H1 (cell line): Measurements from ENCODE around the gene SH3RF3. TPM values are rescaled to one million over a fixed set of nuclear protein-coding genes. Genes with fewer than 3 reads are reported as not detected.

Source experiments
- ASH2L ChIP-seq: fragments of 200-600, 300-600 bp; sonication (generic); IDR thresholded peaks from one replicate; pipeline ENCODE4 v1.7.1; 2017; ENCODE audit warnings: low read length
- NRF1 ChIP-seq: IDR thresholded peaks from 2 replicates; pipeline ENCODE4 v1.6.1; 2011; ENCODE audit warnings: mild to moderate bottlenecking, low read depth, low read length, improper control_type of control experiment
- POU5F1 ChIP-seq: IDR thresholded peaks from 2 replicates; pipeline ENCODE4 v1.6.1; 2011; ENCODE audit warnings: low read depth, mild to moderate bottlenecking, low read length, moderate library complexity
- RBBP5 ChIP-seq: IDR thresholded peaks from 2 replicates; pipeline ENCODE4 v1.7.1; 2012; ENCODE audit warnings: low read depth, mild to moderate bottlenecking, inconsistent platforms, low read length, moderate library complexity, borderline replicate concordance
- RXRA ChIP-seq: IDR thresholded peaks from 2 replicates; pipeline ENCODE4 v1.6.1; 2011; ENCODE audit warnings: low read depth, mild to moderate bottlenecking, low read length, moderate library complexity; ENCODE audit not compliant: insufficient read depth
- TEAD4 ChIP-seq: IDR thresholded peaks from 2 replicates; pipeline ENCODE4 v1.6.1; 2012; ENCODE audit warnings: low read depth, low read length, inconsistent platforms, mixed read lengths
- USF2 ChIP-seq: IDR thresholded peaks from 2 replicates; pipeline ENCODE4 v1.6.1; 2011; ENCODE audit warnings: low read length, improper control_type of control experiment
- polyA plus RNA-seq, 7 experiments: library from polyadenylated mRNA; depleted of rRNA in 3 of 7; stranded (reverse) in 5 of 7; unstranded in 2 of 7; fragments of >200 nt in 5 of 7; fragments of 200-250 nt in 2 of 7; gene quantifications; 1 replicate in 5 of 7; 2 replicates in 1 of 7; 4 replicates in 1 of 7; pipeline versions ENCODE4 v1.2.1 to v1.2.3, GENCODE V29; 2011 to 2013; ENCODE audit warnings: missing spikeins in 2 of 7, mixed read lengths in 2 of 7
- total RNA-seq: library from RNA; stranded (reverse); fragmentation: NEBNext Ultra II Directional; extraction: Animal tissue kit (Norgen Biotek cat#: 25700); gene quantifications from 2 replicates; pipeline ENCODE4 v1.2.1, GENCODE V29; 2021
- TF ChIP-seq, protein P1 (sequence below): fragments of 300-600 bp; sonication (generic); IDR thresholded peaks from 2 replicates; pipeline ENCODE4 v1.7.1; 2012; ENCODE audit warnings: low read length, moderate library complexity, mild to moderate bottlenecking, inconsistent platforms; ENCODE audit not compliant: insufficient replicate concordance
- TF ChIP-seq, protein P2 (sequence below): IDR thresholded peaks from 2 replicates; pipeline ENCODE4 v1.6.1; 2012; ENCODE audit warnings: inconsistent platforms

SH3RF3 gene
- total and polyA plus RNA-seq, 2 of the 8 experiments (the other 6 are each of a cell fraction or from before 2014, with no cell fraction given): 0.11 to 0.65 TPM

GRCh38 chr2:109370399-109371035 lies 241.5 kb downstream of the SH3RF3 start (continued):
- TF ChIP-seq, protein P1, sequence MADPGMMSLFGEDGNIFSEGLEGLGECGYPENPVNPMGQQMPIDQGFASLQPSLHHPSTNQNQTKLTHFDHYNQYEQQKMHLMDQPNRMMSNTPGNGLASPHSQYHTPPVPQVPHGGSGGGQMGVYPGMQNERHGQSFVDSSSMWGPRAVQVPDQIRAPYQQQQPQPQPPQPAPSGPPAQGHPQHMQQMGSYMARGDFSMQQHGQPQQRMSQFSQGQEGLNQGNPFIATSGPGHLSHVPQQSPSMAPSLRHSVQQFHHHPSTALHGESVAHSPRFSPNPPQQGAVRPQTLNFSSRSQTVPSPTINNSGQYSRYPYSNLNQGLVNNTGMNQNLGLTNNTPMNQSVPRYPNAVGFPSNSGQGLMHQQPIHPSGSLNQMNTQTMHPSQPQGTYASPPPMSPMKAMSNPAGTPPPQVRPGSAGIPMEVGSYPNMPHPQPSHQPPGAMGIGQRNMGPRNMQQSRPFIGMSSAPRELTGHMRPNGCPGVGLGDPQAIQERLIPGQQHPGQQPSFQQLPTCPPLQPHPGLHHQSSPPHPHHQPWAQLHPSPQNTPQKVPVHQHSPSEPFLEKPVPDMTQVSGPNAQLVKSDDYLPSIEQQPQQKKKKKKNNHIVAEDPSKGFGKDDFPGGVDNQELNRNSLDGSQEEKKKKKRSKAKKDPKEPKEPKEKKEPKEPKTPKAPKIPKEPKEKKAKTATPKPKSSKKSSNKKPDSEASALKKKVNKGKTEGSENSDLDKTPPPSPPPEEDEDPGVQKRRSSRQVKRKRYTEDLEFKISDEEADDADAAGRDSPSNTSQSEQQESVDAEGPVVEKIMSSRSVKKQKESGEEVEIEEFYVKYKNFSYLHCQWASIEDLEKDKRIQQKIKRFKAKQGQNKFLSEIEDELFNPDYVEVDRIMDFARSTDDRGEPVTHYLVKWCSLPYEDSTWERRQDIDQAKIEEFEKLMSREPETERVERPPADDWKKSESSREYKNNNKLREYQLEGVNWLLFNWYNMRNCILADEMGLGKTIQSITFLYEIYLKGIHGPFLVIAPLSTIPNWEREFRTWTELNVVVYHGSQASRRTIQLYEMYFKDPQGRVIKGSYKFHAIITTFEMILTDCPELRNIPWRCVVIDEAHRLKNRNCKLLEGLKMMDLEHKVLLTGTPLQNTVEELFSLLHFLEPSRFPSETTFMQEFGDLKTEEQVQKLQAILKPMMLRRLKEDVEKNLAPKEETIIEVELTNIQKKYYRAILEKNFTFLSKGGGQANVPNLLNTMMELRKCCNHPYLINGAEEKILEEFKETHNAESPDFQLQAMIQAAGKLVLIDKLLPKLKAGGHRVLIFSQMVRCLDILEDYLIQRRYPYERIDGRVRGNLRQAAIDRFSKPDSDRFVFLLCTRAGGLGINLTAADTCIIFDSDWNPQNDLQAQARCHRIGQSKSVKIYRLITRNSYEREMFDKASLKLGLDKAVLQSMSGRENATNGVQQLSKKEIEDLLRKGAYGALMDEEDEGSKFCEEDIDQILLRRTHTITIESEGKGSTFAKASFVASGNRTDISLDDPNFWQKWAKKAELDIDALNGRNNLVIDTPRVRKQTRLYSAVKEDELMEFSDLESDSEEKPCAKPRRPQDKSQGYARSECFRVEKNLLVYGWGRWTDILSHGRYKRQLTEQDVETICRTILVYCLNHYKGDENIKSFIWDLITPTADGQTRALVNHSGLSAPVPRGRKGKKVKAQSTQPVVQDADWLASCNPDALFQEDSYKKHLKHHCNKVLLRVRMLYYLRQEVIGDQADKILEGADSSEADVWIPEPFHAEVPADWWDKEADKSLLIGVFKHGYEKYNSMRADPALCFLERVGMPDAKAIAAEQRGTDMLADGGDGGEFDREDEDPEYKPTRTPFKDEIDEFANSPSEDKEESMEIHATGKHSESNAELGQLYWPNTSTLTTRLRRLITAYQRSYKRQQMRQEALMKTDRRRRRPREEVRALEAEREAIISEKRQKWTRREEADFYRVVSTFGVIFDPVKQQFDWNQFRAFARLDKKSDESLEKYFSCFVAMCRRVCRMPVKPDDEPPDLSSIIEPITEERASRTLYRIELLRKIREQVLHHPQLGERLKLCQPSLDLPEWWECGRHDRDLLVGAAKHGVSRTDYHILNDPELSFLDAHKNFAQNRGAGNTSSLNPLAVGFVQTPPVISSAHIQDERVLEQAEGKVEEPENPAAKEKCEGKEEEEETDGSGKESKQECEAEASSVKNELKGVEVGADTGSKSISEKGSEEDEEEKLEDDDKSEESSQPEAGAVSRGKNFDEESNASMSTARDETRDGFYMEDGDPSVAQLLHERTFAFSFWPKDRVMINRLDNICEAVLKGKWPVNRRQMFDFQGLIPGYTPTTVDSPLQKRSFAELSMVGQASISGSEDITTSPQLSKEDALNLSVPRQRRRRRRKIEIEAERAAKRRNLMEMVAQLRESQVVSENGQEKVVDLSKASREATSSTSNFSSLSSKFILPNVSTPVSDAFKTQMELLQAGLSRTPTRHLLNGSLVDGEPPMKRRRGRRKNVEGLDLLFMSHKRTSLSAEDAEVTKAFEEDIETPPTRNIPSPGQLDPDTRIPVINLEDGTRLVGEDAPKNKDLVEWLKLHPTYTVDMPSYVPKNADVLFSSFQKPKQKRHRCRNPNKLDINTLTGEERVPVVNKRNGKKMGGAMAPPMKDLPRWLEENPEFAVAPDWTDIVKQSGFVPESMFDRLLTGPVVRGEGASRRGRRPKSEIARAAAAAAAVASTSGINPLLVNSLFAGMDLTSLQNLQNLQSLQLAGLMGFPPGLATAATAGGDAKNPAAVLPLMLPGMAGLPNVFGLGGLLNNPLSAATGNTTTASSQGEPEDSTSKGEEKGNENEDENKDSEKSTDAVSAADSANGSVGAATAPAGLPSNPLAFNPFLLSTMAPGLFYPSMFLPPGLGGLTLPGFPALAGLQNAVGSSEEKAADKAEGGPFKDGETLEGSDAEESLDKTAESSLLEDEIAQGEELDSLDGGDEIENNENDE: no peak
- TF ChIP-seq TEAD4 (no peak), ASH2L (no peak), USF2 (no peak), RXRA (no peak), POU5F1 (no peak), NRF1 (no peak), RBBP5 (no peak)
- TF ChIP-seq, protein P2, sequence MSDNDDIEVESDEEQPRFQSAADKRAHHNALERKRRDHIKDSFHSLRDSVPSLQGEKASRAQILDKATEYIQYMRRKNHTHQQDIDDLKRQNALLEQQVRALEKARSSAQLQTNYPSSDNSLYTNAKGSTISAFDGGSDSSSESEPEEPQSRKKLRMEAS: no peak
